Liver (tissue), 9 donors: ENCODE data around the gene AHNAK2. TPM values are rescaled to one million over a fixed set of nuclear protein-coding genes. Genes with fewer than 3 reads are reported as not detected.

Source experiments
- DNase-seq: peaks from one replicate; pipeline ENCODE4 v3.0.0-alpha.2; 2017; ENCODE audit warnings: low spot score
- H3K27ac ChIP-seq, 2 donors: one replicate each; pipeline ENCODE4 v1.7.0; 2013; ENCODE audit warnings: inconsistent platforms in 2 of 2, low read length in 2 of 2, control low read depth in 1 of 2, low read depth in 1 of 2, mild to moderate bottlenecking in 1 of 2
- H3K27me3 ChIP-seq, 4 donors: one replicate each; pipeline versions ENCODE4 v1.6.1 to v1.7.0; 2013; ENCODE audit warnings: low read length in 3 of 4, inconsistent platforms in 1 of 4, mild to moderate bottlenecking in 1 of 4, moderate library complexity in 1 of 4; ENCODE audit not compliant: control insufficient read depth in 4 of 4, insufficient read depth in 4 of 4
- H3K36me3 ChIP-seq, 4 donors: one replicate each; pipeline versions ENCODE4 v1.6.1 to v1.7.0; 2013; ENCODE audit warnings: low read length in 3 of 4, mild to moderate bottlenecking in 3 of 4, low read depth in 1 of 4, moderate library complexity in 1 of 4; ENCODE audit not compliant: control insufficient read depth in 4 of 4, insufficient read depth in 3 of 4
- H3K4me1 ChIP-seq, 4 donors: one replicate each; pipeline versions ENCODE4 v1.6.1 to v1.7.0; 2013; ENCODE audit warnings: low read length in 3 of 4, mild to moderate bottlenecking in 3 of 4, moderate library complexity in 1 of 4; ENCODE audit not compliant: control insufficient read depth in 4 of 4, insufficient read depth in 4 of 4
- H3K4me3 ChIP-seq, 3 donors: one replicate each; pipeline versions ENCODE4 v1.6.1 to v1.7.0; 2013; ENCODE audit warnings: low read length in 3 of 3, control low read depth in 1 of 3, low read depth in 1 of 3, mild to moderate bottlenecking in 1 of 3
- H3K9ac ChIP-seq, 2 donors: one replicate each; pipeline ENCODE4 v1.7.0; 2013; ENCODE audit warnings: low read length in 2 of 2, mild to moderate bottlenecking in 2 of 2, moderate library complexity in 2 of 2, control low read depth in 1 of 2, low read depth in 1 of 2
- H3K9me3 ChIP-seq, 4 donors: one replicate each; pipeline versions ENCODE4 v1.6.1 to v1.7.0; 2013; ENCODE audit warnings: low read length in 3 of 4; ENCODE audit not compliant: control insufficient read depth in 4 of 4
- ATF3 ChIP-seq: IDR thresholded peaks from 2 replicates; pipeline ENCODE4 v1.6.1; 2016; ENCODE audit warnings: antibody characterized with exemption
- CTCF ChIP-seq: fragments of 150-350 bp; IDR thresholded peaks from 2 replicates; pipeline ENCODE4 v1.5.1; 2017; ENCODE audit warnings: improper control_type of control experiment, low read depth, low read length; ENCODE audit not compliant: missing input control
- EGR1 ChIP-seq, 2 donors: IDR thresholded peaks; 2 replicates each; pipeline ENCODE4 v1.6.1; 2016 to 2018; ENCODE audit warnings: antibody characterized with exemption in 2 of 2, low read depth in 2 of 2
- FOXA1 ChIP-seq: IDR thresholded peaks from 2 replicates; pipeline ENCODE4 v1.6.1; 2016; ENCODE audit warnings: antibody characterized with exemption
- FOXA2 ChIP-seq: IDR thresholded peaks from 2 replicates; pipeline ENCODE4 v1.6.1; 2016; ENCODE audit warnings: antibody characterized with exemption
- GABPA ChIP-seq, 2 donors: IDR thresholded peaks in 1 of 2; conservative IDR thresholded peaks in 1 of 2; 2 replicates each; pipeline ENCODE4 v1.6.1; 2016; ENCODE audit warnings: antibody characterized with exemption in 2 of 2, mild to moderate bottlenecking in 1 of 2, moderate library complexity in 1 of 2
- HNF4A ChIP-seq, 2 donors: conservative IDR thresholded peaks; 2 replicates each; pipeline ENCODE4 v1.6.1; 2016; ENCODE audit warnings: antibody characterized with exemption in 2 of 2, mild to moderate bottlenecking in 2 of 2
- HNF4G ChIP-seq: IDR thresholded peaks from 2 replicates; pipeline ENCODE4 v1.6.1; 2016; ENCODE audit warnings: antibody characterized with exemption
- JUND ChIP-seq, 2 donors: IDR thresholded peaks; 2 replicates each; pipeline ENCODE4 v1.6.1; 2016; ENCODE audit warnings: antibody characterized with exemption in 2 of 2
- NR2F2 ChIP-seq: IDR thresholded peaks from 2 replicates; pipeline ENCODE4 v1.6.1; 2016; ENCODE audit warnings: antibody characterized with exemption
- RAD21 ChIP-seq, 2 donors: IDR thresholded peaks; 2 replicates each; pipeline ENCODE4 v1.6.1; 2016; ENCODE audit warnings: antibody characterized with exemption in 2 of 2, mild to moderate bottlenecking in 2 of 2
- REST ChIP-seq: IDR thresholded peaks from 2 replicates; pipeline ENCODE4 v1.6.1; 2016; ENCODE audit warnings: antibody characterized with exemption, mild to moderate bottlenecking
- RXRA ChIP-seq, 2 donors: IDR thresholded peaks; 2 replicates each; pipeline ENCODE4 v1.6.1; 2017 to 2018; ENCODE audit warnings: antibody characterized with exemption in 2 of 2, mild to moderate bottlenecking in 1 of 2
- SP1 ChIP-seq: IDR thresholded peaks from 2 replicates; pipeline ENCODE4 v1.6.1; 2018; ENCODE audit warnings: antibody characterized with exemption, mild to moderate bottlenecking
- TAF1 ChIP-seq: conservative IDR thresholded peaks from 2 replicates; pipeline ENCODE4 v1.6.1; 2016; ENCODE audit warnings: antibody characterized with exemption, mild to moderate bottlenecking
- YY1 ChIP-seq: IDR thresholded peaks from 2 replicates; pipeline ENCODE4 v1.6.1; 2016; ENCODE audit warnings: antibody characterized with exemption, mild to moderate bottlenecking
- ZBTB33 ChIP-seq: IDR thresholded peaks from 2 replicates; pipeline ENCODE4 v1.6.1; 2016; ENCODE audit warnings: antibody characterized with exemption
- whole genome bisulfite sequencing: extraction: QIAGEN DNeasy Blood & Tissue Kit; methylation state at CpG from one replicate; pipeline ENCODE4 v1.1.7; 2013; 5-methylcytosine and 5-hydroxymethylcytosine counted together
- polyA plus RNA-seq, 2 donors: library from polyadenylated mRNA; stranded (reverse) in 1 of 2; unstranded in 1 of 2; fragments of 200-250 nt in 1 of 2; fragments of >200 nt in 1 of 2; fragmentation: Nextera tagmentation in 1 of 2; extraction: Ambion mirVana in 1 of 2; gene quantifications; one replicate each; pipeline versions ENCODE4 v1.2.1 to v1.2.3, GENCODE V29; 2013 to 2015
- total RNA-seq, 2 donors: library from RNA; depleted of rRNA; stranded (reverse); fragments of >200 nt; gene quantifications; one replicate each; pipeline ENCODE4 v1.2.3, GENCODE V29; 2014
- TF ChIP-seq, protein P1 (sequence below): IDR thresholded peaks from 2 replicates; pipeline ENCODE4 v1.6.1; 2016; ENCODE audit warnings: antibody characterized with exemption
- donor health status: healthy.
- donor health status: healthy.
- donor health status: healthy.
- donor health status: healthy.
- donor health status: healthy.

The AHNAK2 gene
- total and polyA plus RNA-seq, 4 donors, result 0.05 to 2.6 (median 1.2) TPM

GRCh38 chr14:104966261-104966865 is 11.8 kb downstream of the AHNAK2 start:
- 73% methylated on average over 9 of the region's 9 CpGs for WGBS
- H3K27me3 ChIP-seq, result peaks cover 0 to 3% (median under 1%) of the 10 kb centered on the region in 4 donors
- no peak overlapping the region for H3K27ac ChIP-seq
- H3K4me1 ChIP-seq, result peaks cover 0 to 4% (median under 1%) of the 10 kb centered on the region in 4 donors
- TF ChIP-seq HNF4G, result no peak
- TF ChIP-seq EGR1 (IDR thresholded peaks at IDR 0.05; ENCODE audit: low read depth in 2 of 2), result no peak
- TF ChIP-seq RXRA (IDR thresholded peaks at IDR 0.05), result no peak
- no peak overlapping the region for H3K9ac ChIP-seq
- H3K4me3 ChIP-seq, result no peak overlapping the region
- H3K9me3 ChIP-seq, result no peaks in the 10 kb centered on the region
- no peaks in the 10 kb centered on the region for H3K36me3 ChIP-seq
- DNase-seq, result no peak

DNA sequence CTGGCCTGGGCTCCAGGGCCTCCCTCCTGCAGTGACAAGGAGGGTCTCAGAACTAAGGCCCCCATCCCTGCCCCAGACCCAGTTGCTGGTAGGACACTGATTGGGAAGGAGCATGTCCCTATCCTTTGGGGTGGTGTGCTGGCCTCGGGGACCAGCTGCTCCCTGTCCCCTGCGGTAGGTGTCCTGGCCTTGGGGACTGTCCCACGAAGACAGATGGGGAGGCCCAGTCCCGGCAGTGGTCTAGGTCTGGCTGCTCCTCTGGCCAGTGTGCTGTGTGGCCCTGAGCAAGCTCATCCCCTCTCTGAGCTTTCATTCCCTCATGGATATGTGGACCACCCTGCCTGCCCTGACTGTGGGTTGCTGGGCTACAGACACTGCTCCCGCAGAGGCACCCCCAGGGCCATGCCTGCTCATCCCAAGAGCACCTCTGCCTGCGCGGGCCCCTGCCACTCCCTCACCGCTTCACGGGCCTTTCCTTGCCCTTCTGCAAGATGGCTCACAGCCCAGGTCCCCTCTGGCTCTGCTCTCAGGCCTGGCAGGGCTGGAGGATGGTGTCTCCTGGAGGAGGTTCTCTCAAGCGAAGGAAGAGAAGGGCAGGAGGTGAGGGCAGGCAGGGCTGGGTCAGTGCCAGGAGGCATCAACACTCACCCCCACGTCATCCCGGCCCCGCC is 12.5 kb downstream of the AHNAK2 start:
- Histone ChIP-seq H3K4me3 (no peak overlapping the region), H3K36me3 (no peaks in the 10 kb centered on the region), H3K9me3 (no peaks in the 10 kb centered on the region), H3K9ac (no peak overlapping the region), H3K27me3 (peaks cover 0 to 3% (median under 1%) of the 10 kb centered on the region in 4 donors), H3K27ac (no peak overlapping the region), H3K4me1 (peaks cover 0 to 4% (median under 1%) of the 10 kb centered on the region in 4 donors)
- TF ChIP-seq RAD21 (IDR thresholded peaks at IDR 0.05) (no peak), TAF1 (no peak), GABPA (IDR thresholded peaks at IDR 0.05 in 1 of 2, conservative IDR thresholded peaks at IDR 0.05 in 1 of 2) (no peak), RXRA (IDR thresholded peaks at IDR 0.05) (no peak), YY1 (no peak), REST (no peak), SP1 (no peak)
- 83% methylated on average over 13 of the region's 13 CpGs for WGBS
- DNase-seq, result no peak

DNA sequence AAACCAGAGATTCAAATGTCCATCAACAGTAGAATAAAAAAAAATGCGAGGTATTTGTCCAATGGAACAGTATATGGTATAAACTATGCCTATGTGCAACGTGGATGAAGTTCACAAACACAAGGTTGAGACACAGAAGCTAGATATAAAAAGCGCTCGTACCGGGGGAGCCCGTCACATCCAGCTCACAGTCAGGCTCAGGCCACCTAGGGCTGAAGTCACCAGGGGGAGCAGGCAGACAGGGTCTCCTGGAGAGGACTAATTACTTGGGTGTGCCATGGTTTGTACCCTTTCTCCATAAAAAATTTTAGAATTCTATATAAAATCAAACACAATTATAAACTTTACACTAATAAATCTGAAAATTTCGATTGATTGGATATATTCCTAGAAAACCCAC is 13.6 kb downstream of the AHNAK2 start:
- Histone ChIP-seq H3K27ac (no peak overlapping the region), H3K9ac (no peak overlapping the region), H3K27me3 (peaks cover 0 to 5% (median under 1%) of the 10 kb centered on the region in 4 donors), H3K9me3 (no peaks in the 10 kb centered on the region), H3K4me1 (peaks cover 0 to 4% (median under 1%) of the 10 kb centered on the region in 4 donors), H3K4me3 (no peak overlapping the region), H3K36me3 (no peaks in the 10 kb centered on the region)
- no peak for DNase-seq
- WGBS, result 84% methylated on average over 7 of the region's 7 CpGs
- TF ChIP-seq RAD21 (IDR thresholded peaks at IDR 0.05), result no peak
- no peak for TF ChIP-seq ZBTB33
- no peak for TF ChIP-seq CTCF
- no peak for TF ChIP-seq FOXA1
- TF ChIP-seq YY1, result no peak
- no peak for TF ChIP-seq SP1
- TF ChIP-seq, protein P1, sequence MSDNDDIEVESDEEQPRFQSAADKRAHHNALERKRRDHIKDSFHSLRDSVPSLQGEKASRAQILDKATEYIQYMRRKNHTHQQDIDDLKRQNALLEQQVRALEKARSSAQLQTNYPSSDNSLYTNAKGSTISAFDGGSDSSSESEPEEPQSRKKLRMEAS, result no peak
- no peak for TF ChIP-seq HNF4G
- TF ChIP-seq FOXA2, result no peak
- TF ChIP-seq NR2F2, result no peak
- TF ChIP-seq EGR1 (IDR thresholded peaks at IDR 0.05; ENCODE audit: low read depth in 2 of 2), result no peak
- no peak for TF ChIP-seq JUND (IDR thresholded peaks at IDR 0.05)
- no peak for TF ChIP-seq ATF3
- TF ChIP-seq HNF4A (conservative IDR thresholded peaks at IDR 0.05), result no peak
- TF ChIP-seq RXRA (IDR thresholded peaks at IDR 0.05), result no peak
